Measurements from ENCODE around the gene PRKAG2. TPM values are rescaled to one million over a fixed set of nuclear protein-coding genes. Genes with fewer than 3 reads are reported as not detected.
A peak's percentile ranks its signal among the peaks of the same experiment; 100 is the strongest.

PRKAG2 gene
- total and polyA plus RNA-seq, 2 experiments from 2014 or later: 9.1 to 14.9 TPM

DNA sequence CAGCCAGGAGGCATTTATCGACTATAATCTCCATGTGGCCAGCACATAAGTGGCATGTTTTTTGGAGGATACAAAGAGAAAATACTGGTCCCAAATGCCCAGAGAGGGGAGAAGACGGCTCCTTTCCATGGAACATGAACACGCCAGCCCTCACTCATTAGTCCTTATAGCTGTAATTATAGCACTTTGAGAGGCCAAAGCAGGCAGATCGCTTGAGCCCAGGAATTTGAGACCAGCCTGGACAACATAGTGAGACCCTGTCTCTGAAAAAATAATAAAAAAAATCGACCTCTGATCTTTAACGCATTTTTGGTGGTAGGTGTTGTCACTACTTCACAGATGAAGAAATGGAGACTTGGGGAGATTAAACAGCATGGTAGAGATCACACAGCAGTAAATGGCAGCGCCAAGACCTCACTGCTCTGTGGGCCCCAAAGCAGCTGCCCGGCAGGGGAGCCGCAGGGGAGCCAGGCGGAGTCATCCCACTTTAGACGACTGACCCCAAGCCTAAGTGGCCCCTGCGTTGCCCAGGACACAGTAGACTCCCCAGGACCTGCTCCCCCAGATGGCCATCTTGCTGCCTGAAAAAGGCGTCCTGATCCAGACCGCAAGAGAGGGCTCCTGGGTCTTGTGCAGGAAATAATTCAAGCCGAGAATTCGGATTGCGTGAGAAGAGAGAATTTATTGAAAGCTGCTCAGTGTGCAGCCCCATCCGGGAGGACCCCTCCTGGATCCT is 21.2 kb upstream of the PRKAG2 start (continued):
- TF ChIP-seq EZH2 (IDR thresholded peaks at IDR 0.05; ENCODE audit: low read depth, unreplicated experiment): no peak
- TF ChIP-seq JUNB (IDR thresholded peaks at IDR 0.05; ENCODE audit: unreplicated experiment): no peak
- TF ChIP-seq NANOG (IDR thresholded peaks at IDR 0.05; ENCODE audit: borderline replicate concordance): no peak
- TF ChIP-seq ZNF331 (CRISPR knock-in tag; IDR thresholded peaks at IDR 0.05; ENCODE audit: low read depth): no peak
- no peak for TF ChIP-seq EZH2phosphoT487 (IDR thresholded peaks at IDR 0.05; ENCODE audit: unreplicated experiment)
- TF ChIP-seq, protein P1, sequence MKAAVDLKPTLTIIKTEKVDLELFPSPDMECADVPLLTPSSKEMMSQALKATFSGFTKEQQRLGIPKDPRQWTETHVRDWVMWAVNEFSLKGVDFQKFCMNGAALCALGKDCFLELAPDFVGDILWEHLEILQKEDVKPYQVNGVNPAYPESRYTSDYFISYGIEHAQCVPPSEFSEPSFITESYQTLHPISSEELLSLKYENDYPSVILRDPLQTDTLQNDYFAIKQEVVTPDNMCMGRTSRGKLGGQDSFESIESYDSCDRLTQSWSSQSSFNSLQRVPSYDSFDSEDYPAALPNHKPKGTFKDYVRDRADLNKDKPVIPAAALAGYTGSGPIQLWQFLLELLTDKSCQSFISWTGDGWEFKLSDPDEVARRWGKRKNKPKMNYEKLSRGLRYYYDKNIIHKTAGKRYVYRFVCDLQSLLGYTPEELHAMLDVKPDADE (IDR thresholded peaks at IDR 0.05): no peak
- TF ChIP-seq, protein P2, sequence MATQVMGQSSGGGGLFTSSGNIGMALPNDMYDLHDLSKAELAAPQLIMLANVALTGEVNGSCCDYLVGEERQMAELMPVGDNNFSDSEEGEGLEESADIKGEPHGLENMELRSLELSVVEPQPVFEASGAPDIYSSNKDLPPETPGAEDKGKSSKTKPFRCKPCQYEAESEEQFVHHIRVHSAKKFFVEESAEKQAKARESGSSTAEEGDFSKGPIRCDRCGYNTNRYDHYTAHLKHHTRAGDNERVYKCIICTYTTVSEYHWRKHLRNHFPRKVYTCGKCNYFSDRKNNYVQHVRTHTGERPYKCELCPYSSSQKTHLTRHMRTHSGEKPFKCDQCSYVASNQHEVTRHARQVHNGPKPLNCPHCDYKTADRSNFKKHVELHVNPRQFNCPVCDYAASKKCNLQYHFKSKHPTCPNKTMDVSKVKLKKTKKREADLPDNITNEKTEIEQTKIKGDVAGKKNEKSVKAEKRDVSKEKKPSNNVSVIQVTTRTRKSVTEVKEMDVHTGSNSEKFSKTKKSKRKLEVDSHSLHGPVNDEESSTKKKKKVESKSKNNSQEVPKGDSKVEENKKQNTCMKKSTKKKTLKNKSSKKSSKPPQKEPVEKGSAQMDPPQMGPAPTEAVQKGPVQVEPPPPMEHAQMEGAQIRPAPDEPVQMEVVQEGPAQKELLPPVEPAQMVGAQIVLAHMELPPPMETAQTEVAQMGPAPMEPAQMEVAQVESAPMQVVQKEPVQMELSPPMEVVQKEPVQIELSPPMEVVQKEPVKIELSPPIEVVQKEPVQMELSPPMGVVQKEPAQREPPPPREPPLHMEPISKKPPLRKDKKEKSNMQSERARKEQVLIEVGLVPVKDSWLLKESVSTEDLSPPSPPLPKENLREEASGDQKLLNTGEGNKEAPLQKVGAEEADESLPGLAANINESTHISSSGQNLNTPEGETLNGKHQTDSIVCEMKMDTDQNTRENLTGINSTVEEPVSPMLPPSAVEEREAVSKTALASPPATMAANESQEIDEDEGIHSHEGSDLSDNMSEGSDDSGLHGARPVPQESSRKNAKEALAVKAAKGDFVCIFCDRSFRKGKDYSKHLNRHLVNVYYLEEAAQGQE (IDR thresholded peaks at IDR 0.05; ENCODE audit: unreplicated experiment): no peak
- TF ChIP-seq ZNF114 (CRISPR knock-in tag; IDR thresholded peaks at IDR 0.05): no peak

DNA sequence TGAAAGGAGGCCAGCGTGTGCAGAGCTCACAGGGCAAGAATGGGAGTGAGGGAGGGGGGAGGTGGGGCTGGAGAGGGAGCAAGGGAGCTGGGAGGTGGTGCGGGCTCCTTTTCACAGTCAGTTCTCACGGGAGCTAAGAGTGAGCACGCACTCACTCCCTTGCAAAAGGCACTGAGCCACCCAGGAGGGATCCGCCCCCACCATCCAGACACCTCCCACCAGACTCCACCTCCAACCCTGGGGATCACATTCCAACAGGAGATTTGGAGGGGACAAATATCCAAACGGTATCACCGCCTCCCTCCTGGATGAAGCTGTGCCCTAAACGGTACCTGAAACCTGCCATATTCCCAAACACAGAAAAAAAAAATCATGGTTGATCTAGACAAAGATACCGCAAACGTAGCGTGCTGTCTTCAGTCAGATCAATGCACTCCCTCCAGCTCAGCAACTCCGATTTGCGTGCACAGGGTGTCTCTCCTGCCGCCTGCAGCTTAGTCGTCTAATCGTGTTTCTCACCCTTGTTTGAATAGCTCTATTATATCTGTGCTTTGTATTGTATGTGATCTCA is 20.3 kb upstream of the PRKAG2 start:
- Histone ChIP-seq H3F3A (replicated peaks; ENCODE audit: low read depth) (no peaks in the 10 kb centered on the region), H3K4me3 (peak overlapping the region; percentile 44), H2AFZ (peak overlapping the region; percentile 26), H3K36me3 (ENCODE audit: insufficient read depth) (no peaks in the 10 kb centered on the region), H3K27ac (ENCODE audit: low read depth) (no peak overlapping the region), H3K9me2 (ENCODE audit: insufficient read depth) (no peaks in the 10 kb centered on the region), H4K20me1 (replicated peaks; ENCODE audit: insufficient read depth) (no peaks in the 10 kb centered on the region), H3K4me1 (ENCODE audit: insufficient read depth) (0 out of 2 replicates have a peak, but pooled peaks cover 5% of the 10 kb centered on the region), H3K27me3 (ENCODE audit: insufficient read depth) (no peaks in the 10 kb centered on the region), H3K79me2 (replicated peaks; ENCODE audit: insufficient read depth) (no peaks in the 10 kb centered on the region), H3K4me2 (peak overlapping the region; percentile 70)
- no peak overlapping the region for H3K27ac Mint-ChIP-seq
- TF ChIP-seq CREB1 (CRISPR knock-in tag; IDR thresholded peaks at IDR 0.05; ENCODE audit: low read depth): no peak
- no peak for TF ChIP-seq ZNF331 (CRISPR knock-in tag; IDR thresholded peaks at IDR 0.05; ENCODE audit: low read depth)
- no peak for TF ChIP-seq POLR2AphosphoS5 (IDR thresholded peaks at IDR 0.05; ENCODE audit: low read depth)
- TF ChIP-seq, protein P1 (IDR thresholded peaks at IDR 0.05): no peak
- no peak for TF ChIP-seq JUNB (IDR thresholded peaks at IDR 0.05; ENCODE audit: unreplicated experiment)
- TF ChIP-seq, protein P2 (IDR thresholded peaks at IDR 0.05; ENCODE audit: unreplicated experiment): no peak
- no peak for TF ChIP-seq EZH2 (IDR thresholded peaks at IDR 0.05; ENCODE audit: low read depth, unreplicated experiment)
- no peak for TF ChIP-seq STAT1 (IDR thresholded peaks at IDR 0.05; ENCODE audit: unreplicated experiment)
- peaks cover 12% of the 10 kb centered on the region for H3K27me3 Mint-ChIP-seq (ENCODE audit: insufficient read depth, low read depth, poor library complexity)
- H3K36me3 Mint-ChIP-seq (ENCODE audit: low read depth): no peaks in the 10 kb centered on the region
- H3K4me1 Mint-ChIP-seq: peaks cover 16% of the 10 kb centered on the region
- no peaks in the 10 kb centered on the region; the same call in 2 of the 3 replicates for H3K9me3 Mint-ChIP-seq
- H3K4me3 Mint-ChIP-seq: peak overlapping the region; percentile 66
- peak; percentile 87 for ATAC-seq
- peak; percentile 63 for DNase-seq (ENCODE audit: low spot score)
